ENCODE data around the gene MN1. TPM values are rescaled to one million over a fixed set of nuclear protein-coding genes. Genes with fewer than 3 reads are reported as not detected.

MN1 gene
- total RNA-seq, 1 donor from 2014 or later, result 19.0 TPM

GRCh38 chr22:27754888-27755480, 46.6 kb downstream of the MN1 start:
- peaks cover 30% of the 10 kb centered on the region for H3K4me1 Mint-ChIP-seq
- no peaks in the 10 kb centered on the region for H3K36me3 Mint-ChIP-seq (ENCODE audit: low read depth)
- no peak overlapping the region for H3K27ac Mint-ChIP-seq (ENCODE audit: unreplicated experiment)
- no peaks in the 10 kb centered on the region for H3K27me3 Mint-ChIP-seq (ENCODE audit: low read depth)
- no peak for DNase-seq (ENCODE audit: low read depth, low spot score)
- no peak overlapping the region for H3K4me3 Mint-ChIP-seq
- no peak for TF ChIP-seq CTCF (conservative IDR thresholded peaks at IDR 0.05)
- no peaks in the 10 kb centered on the region for H3K9me3 Mint-ChIP-seq

GRCh38 chr22:27754247-27754887, 47.2 kb downstream of the MN1 start:
- no peak for TF ChIP-seq CTCF (conservative IDR thresholded peaks at IDR 0.05)
- no peak overlapping the region for H3K4me3 Mint-ChIP-seq
- H3K4me1 Mint-ChIP-seq, result peaks cover 36% of the 10 kb centered on the region
- no peaks in the 10 kb centered on the region for H3K27me3 Mint-ChIP-seq (ENCODE audit: low read depth)
- peak overlapping the region; percentile 94 for H3K27ac Mint-ChIP-seq (ENCODE audit: unreplicated experiment)
- no peaks in the 10 kb centered on the region for H3K36me3 Mint-ChIP-seq (ENCODE audit: low read depth)
- no peaks in the 10 kb centered on the region for H3K9me3 Mint-ChIP-seq
- DNase-seq (ENCODE audit: low read depth, low spot score), result no peak

GRCh38 chr22:27752771-27753170, 48.8 kb downstream of the MN1 start:
- Mint-ChIP-seq H3K36me3 (ENCODE audit: low read depth) (no peaks in the 10 kb centered on the region), H3K27ac (ENCODE audit: unreplicated experiment) (no peak overlapping the region), H3K4me1 (peaks cover 46% of the 10 kb centered on the region), H3K9me3 (no peaks in the 10 kb centered on the region), H3K4me3 (no peak overlapping the region), H3K27me3 (ENCODE audit: low read depth) (no peaks in the 10 kb centered on the region)
- no peak for DNase-seq (ENCODE audit: low read depth, low spot score)
- no peak for TF ChIP-seq CTCF (conservative IDR thresholded peaks at IDR 0.05)

- Mint-ChIP-seq H3K4me1 (peaks cover 46% of the 10 kb centered on the region), H3K27ac (ENCODE audit: unreplicated experiment) (no peak overlapping the region), H3K36me3 (ENCODE audit: low read depth) (no peaks in the 10 kb centered on the region), H3K27me3 (ENCODE audit: low read depth) (no peaks in the 10 kb centered on the region), H3K4me3 (no peak overlapping the region), H3K9me3 (no peaks in the 10 kb centered on the region)
- no peak for DNase-seq (ENCODE audit: low read depth, low spot score)
- TF ChIP-seq CTCF (conservative IDR thresholded peaks at IDR 0.05), result no peak
Measured at GRCh38 chr22:27752141-27752540, 49.4 kb downstream of the MN1 start.

- no peaks in the 10 kb centered on the region for H3K9me3 Mint-ChIP-seq
- H3K27ac Mint-ChIP-seq (ENCODE audit: unreplicated experiment), result no peak overlapping the region
- H3K27me3 Mint-ChIP-seq (ENCODE audit: low read depth), result no peaks in the 10 kb centered on the region
- no peaks in the 10 kb centered on the region for H3K36me3 Mint-ChIP-seq (ENCODE audit: low read depth)
- H3K4me1 Mint-ChIP-seq, result peaks cover 46% of the 10 kb centered on the region
- no peak for DNase-seq (ENCODE audit: low read depth, low spot score)
- H3K4me3 Mint-ChIP-seq, result no peak overlapping the region
- TF ChIP-seq CTCF (conservative IDR thresholded peaks at IDR 0.05), result no peak
Measured at GRCh38 chr22:27751277-27752070, 50.1 kb downstream of the MN1 start.
